Colonic mucosa (tissue), 4 donors: ENCODE data around the gene USP20. TPM values are rescaled to one million over a fixed set of nuclear protein-coding genes. Genes with fewer than 3 reads are reported as not detected.
A peak's percentile ranks its signal among the peaks of the same experiment; 100 is the strongest.

Experiments used
- DNase-seq: peaks from one replicate; pipeline ENCODE4 v3.0.0-alpha.2; 2020
- H3K27ac ChIP-seq: fragments of 200-600 bp; one replicate; pipeline ENCODE4 v1.8.0; 2021
- H3K27me3 ChIP-seq: fragments of 200-600 bp; one replicate; pipeline ENCODE4 v1.8.0; 2021
- H3K36me3 ChIP-seq: fragments of 200-600 bp; one replicate; pipeline ENCODE4 v1.8.0; 2021
- H3K4me1 ChIP-seq: fragments of 200-600 bp; one replicate; pipeline ENCODE4 v1.8.0; 2021; ENCODE audit warnings: mild to moderate bottlenecking
- H3K4me3 ChIP-seq: fragments of 200-600 bp; one replicate; pipeline ENCODE4 v1.8.0; 2021
- H3K9ac ChIP-seq, 2 donors: one replicate each; pipeline ENCODE4 v1.7.0; 2013; ENCODE audit warnings: control low read depth in 2 of 2, low read depth in 2 of 2, low read length in 2 of 2
- H3K9me3 ChIP-seq: fragments of 200-600 bp; one replicate; pipeline ENCODE4 v1.8.0; 2021
- CTCF ChIP-seq: fragments of 200-600 bp; IDR thresholded peaks from one replicate; pipeline ENCODE4 v1.8.0; 2022; ENCODE audit warnings: antibody characterized with exemption, mild to moderate bottlenecking
- intact Hi-C: fragments of 100-400 bp; cut with DNase I; formaldehyde crosslinking; loops from one replicate; pipeline ENCODE4 v1.14.1; 2022
- total RNA-seq, 2 donors: library from RNA; stranded (reverse); fragmentation: NEBNext Ultra II Directional in 1 of 2; extraction: Animal tissue kit (Norgen Biotek cat#: 25700) in 1 of 2; gene quantifications; one replicate each; pipeline ENCODE4 v1.2.1, GENCODE V29; 2021
- donor health status: healthy.
- donor health status: DM: no; HTN: no; CAD: no.
- donor health status: DM: no; HTN: no; CAD: no.

The USP20 gene
- total RNA-seq, 2 donors from 2014 or later: 14.7 to 20.0 TPM

DNA sequence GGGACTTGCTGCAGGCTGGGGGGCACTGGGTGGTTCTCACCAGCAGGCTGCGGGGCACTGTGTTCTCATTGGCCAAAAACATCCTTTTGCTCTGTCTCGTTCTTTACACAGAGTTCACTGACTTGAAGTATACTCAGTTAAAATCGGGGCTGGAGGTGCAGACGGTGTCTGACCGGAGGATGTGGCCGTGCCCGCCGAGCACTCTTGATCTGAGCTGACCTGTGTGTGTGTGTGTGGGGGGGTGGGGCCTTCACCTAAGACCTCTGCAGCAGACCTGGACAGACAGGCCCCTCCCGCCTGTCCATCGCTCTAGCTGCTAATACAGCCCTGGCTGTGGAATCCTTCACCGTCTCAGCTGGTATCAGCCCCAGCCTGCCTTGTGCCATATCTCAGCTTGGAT lies 25.1 kb upstream of the USP20 start:
- intact Hi-C loops: no loop called here
- peaks cover 15% of the 10 kb centered on the region for H3K4me1 ChIP-seq
- DNase-seq: no peak
- no peak overlapping the region for H3K4me3 ChIP-seq
- H3K9ac ChIP-seq: no peak overlapping the region
- TF ChIP-seq CTCF: no peak
- H3K9me3 ChIP-seq: no peaks in the 10 kb centered on the region
- H3K27me3 ChIP-seq: no peaks in the 10 kb centered on the region
- no peaks in the 10 kb centered on the region for H3K36me3 ChIP-seq
- H3K27ac ChIP-seq: peak overlapping the region; percentile 79

- TF ChIP-seq CTCF: no peak
- peak overlapping the region in 1 of 2 donors; percentile 84 for H3K9ac ChIP-seq
- peaks cover 12% of the 10 kb centered on the region for H3K4me1 ChIP-seq
- H3K27ac ChIP-seq: peak overlapping the region; percentile 79
- H3K36me3 ChIP-seq: no peaks in the 10 kb centered on the region
- no peak overlapping the region for H3K4me3 ChIP-seq
- no peaks in the 10 kb centered on the region for H3K9me3 ChIP-seq
- H3K27me3 ChIP-seq: no peaks in the 10 kb centered on the region
- peak; percentile 40 for DNase-seq
- intact Hi-C loops: no loop called here
These were observed 24.5 kb upstream of the USP20 start for GRCh38 chr9:129810788-129811187.

DNA sequence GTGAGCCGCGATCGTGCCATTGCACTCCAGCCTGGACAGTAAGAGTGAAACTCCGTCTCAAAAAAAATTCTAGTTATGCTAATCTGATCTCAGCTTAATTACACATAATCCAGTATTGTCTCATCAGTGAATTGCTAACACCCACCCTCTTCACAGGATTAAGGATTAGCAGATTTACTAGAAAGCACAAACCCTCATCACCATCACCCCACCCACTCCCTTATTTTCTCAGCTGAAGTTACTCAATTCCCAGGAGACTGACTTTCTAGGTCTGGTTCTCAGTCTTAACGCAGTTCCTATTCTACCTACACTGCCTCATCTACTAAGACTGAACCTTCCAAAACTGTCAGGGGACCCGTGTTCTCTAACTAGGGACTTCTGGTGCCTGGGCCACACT lies 23.3 kb upstream of the USP20 start:
- H3K27me3 ChIP-seq: no peaks in the 10 kb centered on the region
- no peak for TF ChIP-seq CTCF
- peak overlapping the region; percentile 79 for H3K27ac ChIP-seq
- no peak for DNase-seq
- peaks cover 12% of the 10 kb centered on the region for H3K4me1 ChIP-seq
- no peak overlapping the region for H3K4me3 ChIP-seq
- intact Hi-C loops: no loop called here
- H3K9ac ChIP-seq: peak overlapping the region in 1 of 2 donors; percentile 84
- H3K36me3 ChIP-seq: no peaks in the 10 kb centered on the region
- no peaks in the 10 kb centered on the region for H3K9me3 ChIP-seq

- H3K4me3 ChIP-seq: no peak overlapping the region
- H3K9ac ChIP-seq: peak overlapping the region in 1 of 2 donors; percentile 84
- H3K27ac ChIP-seq: peak overlapping the region; percentile 79
- peak; percentile 56 for DNase-seq
- intact Hi-C loops: no loop called here
- H3K36me3 ChIP-seq: no peaks in the 10 kb centered on the region
- H3K27me3 ChIP-seq: no peaks in the 10 kb centered on the region
- peaks cover 12% of the 10 kb centered on the region for H3K4me1 ChIP-seq
- H3K9me3 ChIP-seq: no peaks in the 10 kb centered on the region
- no peak for TF ChIP-seq CTCF
These were observed 22.9 kb upstream of the USP20 start for GRCh38 chr9:129812385-129812784.

DNA sequence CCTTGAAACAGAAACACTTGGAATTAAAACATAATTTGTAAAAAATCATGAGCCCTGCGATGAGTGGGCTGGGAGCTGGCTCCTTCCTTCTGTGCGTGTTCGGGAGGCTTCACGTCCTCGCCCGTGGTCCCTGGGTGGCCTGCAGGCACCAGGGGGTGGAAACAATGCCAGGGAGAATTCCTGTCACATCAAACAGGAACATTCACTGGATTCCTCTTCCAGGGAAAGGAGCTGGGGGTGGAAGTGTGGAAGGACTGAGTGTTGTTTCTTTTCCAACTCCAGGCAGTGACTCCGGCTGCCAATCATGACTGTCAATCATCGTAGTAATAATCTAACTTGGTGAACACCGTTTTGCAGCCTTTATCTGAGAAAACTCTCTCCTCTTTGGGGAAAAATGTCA lies 21.6 kb upstream of the USP20 start:
- DNase-seq: no peak
- no peak overlapping the region for H3K27ac ChIP-seq
- no peak for TF ChIP-seq CTCF
- no peaks in the 10 kb centered on the region for H3K36me3 ChIP-seq
- no peaks in the 10 kb centered on the region for H3K27me3 ChIP-seq
- intact Hi-C loops: no loop called here
- H3K9ac ChIP-seq: no peak overlapping the region
- no peaks in the 10 kb centered on the region for H3K9me3 ChIP-seq
- H3K4me1 ChIP-seq: peaks cover 12% of the 10 kb centered on the region
- no peak overlapping the region for H3K4me3 ChIP-seq
